H1 (cell line): ENCODE results near the gene SPSB3. TPM values are rescaled to one million over a fixed set of nuclear protein-coding genes. Genes with fewer than 3 reads are reported as not detected.

ENCODE experiments used
- CTCF ChIA-PET: fragments of 300-600 bp; sonication (Branson Sonifier 250); formaldehyde crosslinking; loops from one replicate; lab custom pipeline; 2021; ENCODE audit not compliant: partially characterized antibody; lab: Charles Lee
- POLR2A ChIA-PET: fragments of 300-600 bp; sonication (Branson Sonifier 250); formaldehyde crosslinking; loops from one replicate; lab custom pipeline; 2021; ENCODE audit warnings: inconsistent platforms; ENCODE audit not compliant: partially characterized antibody; lab: Charles Lee
- DNase-seq, 2 experiments: peaks; one replicate each; pipeline versions ENCODE4 v3.0.0 to v3.0.0-alpha.2; 2010 to 2022; ENCODE audit warnings: low spot score in 2 of 2, low read depth in 1 of 2, mixed read lengths in 1 of 2
- FAIRE-seq: peaks from 2 replicates; lab custom pipeline; 2011; peaks lifted over from hg19 to GRCh38; lab: Jason Lieb, UNC
- H2AFZ ChIP-seq: 2 replicates; pipeline ENCODE4 v1.8.1; 2012; ENCODE audit warnings: low read length, inconsistent platforms
- H2AK5ac ChIP-seq: 2 replicates; pipeline ENCODE4 v1.6.1; 2013; ENCODE audit warnings: low read depth, low read length
- H2BK120ac ChIP-seq: replicated peaks from 2 replicates; pipeline ENCODE3; 2013; ENCODE audit warnings: low read depth, low read length, inconsistent platforms
- H2BK12ac ChIP-seq: 2 replicates; pipeline ENCODE4 v1.6.1; 2013; ENCODE audit warnings: low read depth, low read length
- H2BK15ac ChIP-seq: 2 replicates; pipeline ENCODE4 v1.6.1; 2013; ENCODE audit warnings: low read length
- H2BK20ac ChIP-seq: 2 replicates; pipeline ENCODE4 v1.6.1; 2013; ENCODE audit warnings: low read length
- H2BK5ac ChIP-seq: 2 replicates; pipeline ENCODE4 v1.6.1; 2013; ENCODE audit warnings: low read depth, low read length
- H3K14ac ChIP-seq: 2 replicates; pipeline ENCODE4 v1.6.1; 2013; ENCODE audit warnings: inconsistent platforms; ENCODE audit not compliant: insufficient read length
- H3K18ac ChIP-seq: 2 replicates; pipeline ENCODE4 v1.6.1; 2013; ENCODE audit warnings: low read length; ENCODE audit errors: extremely low read depth
- H3K23ac ChIP-seq: 2 replicates; pipeline ENCODE4 v1.6.1; 2013; ENCODE audit warnings: inconsistent platforms; ENCODE audit not compliant: insufficient read length
- H3K23me2 ChIP-seq: 2 replicates; pipeline ENCODE4 v1.6.1; 2013; ENCODE audit warnings: low read depth, low read length
- H3K27ac ChIP-seq: 2 replicates; pipeline ENCODE4 v1.6.1; 2011; ENCODE audit warnings: low read depth, low read length, inconsistent platforms
- H3K27me3 ChIP-seq, 4 experiments: replicated peaks in 1 of 4; 1 replicate in 1 of 4; 2 replicates in 3 of 4; pipeline versions ENCODE4 v1.6.1 to v1.8.1; 2011 to 2013; ENCODE audit warnings: low read length in 3 of 4, mild to moderate bottlenecking in 3 of 4, inconsistent platforms in 2 of 4, mixed read lengths in 2 of 4, moderate library complexity in 1 of 4; ENCODE audit not compliant: control insufficient read depth in 3 of 4, insufficient read depth in 3 of 4; ENCODE audit errors: extremely low read depth in 1 of 4
- H3K36me3 ChIP-seq, 4 experiments: 2 replicates each; pipeline versions ENCODE4 v1.6.1 to v1.8.1; 2011 to 2013; ENCODE audit warnings: mild to moderate bottlenecking in 4 of 4, low read length in 3 of 4, moderate library complexity in 2 of 4, control low read depth in 1 of 4, inconsistent platforms in 1 of 4; ENCODE audit not compliant: insufficient read depth in 4 of 4, control insufficient read depth in 2 of 4
- H3K4ac ChIP-seq: replicated peaks from 2 replicates; pipeline ENCODE3; 2013; ENCODE audit warnings: low read length, low read depth, mixed read lengths, inconsistent platforms; ENCODE audit not compliant: insufficient read length
- H3K4me1 ChIP-seq, 4 experiments: replicated peaks in 1 of 4; 1 replicate in 1 of 4; 2 replicates in 3 of 4; pipeline versions ENCODE4 v1.6.1 to v1.8.1; 2011 to 2013; ENCODE audit warnings: low read length in 3 of 4, inconsistent platforms in 2 of 4, mixed read lengths in 1 of 4; ENCODE audit not compliant: insufficient read depth in 4 of 4, control insufficient read depth in 3 of 4
- H3K4me2 ChIP-seq, 2 experiments: 2 replicates each; pipeline versions ENCODE4 v1.6.1 to v1.8.1; 2011 to 2013; ENCODE audit warnings: low read depth in 2 of 2, low read length in 2 of 2, control low read depth in 1 of 2, inconsistent platforms in 1 of 2, mild to moderate bottlenecking in 1 of 2; ENCODE audit not compliant: insufficient read depth in 1 of 2
- H3K4me3 ChIP-seq, 4 experiments: fragments of 200-600, 300-600 bp in 1 of 4; sonication (generic), shearing (Covaris generic), sonication (Bioruptor Twin) in 1 of 4; 2 replicates each; pipeline versions ENCODE4 v1.5.1 to v1.8.1; 2011 to 2016; ENCODE audit warnings: low read length in 4 of 4, low read depth in 3 of 4, control low read depth in 2 of 4, inconsistent platforms in 2 of 4, mild to moderate bottlenecking in 2 of 4, mixed read lengths in 1 of 4, moderate library complexity in 1 of 4; ENCODE audit not compliant: insufficient read depth in 2 of 4; ENCODE audit errors: extremely low read depth in 1 of 4
- H3K56ac ChIP-seq: replicated peaks from 2 replicates; pipeline ENCODE3; 2013; ENCODE audit warnings: low read depth, mild to moderate bottlenecking, mixed read lengths, low read length, inconsistent platforms; ENCODE audit not compliant: insufficient read length
- H3K79me1 ChIP-seq: 2 replicates; pipeline ENCODE4 v1.6.1; 2013; ENCODE audit warnings: low read depth, low read length, control low read depth
- H3K79me2 ChIP-seq, 2 experiments: 2 replicates each; pipeline versions ENCODE4 v1.6.1 to v1.8.1; 2012 to 2013; ENCODE audit warnings: low read length in 2 of 2, mild to moderate bottlenecking in 2 of 2, inconsistent platforms in 1 of 2; ENCODE audit not compliant: insufficient read depth in 2 of 2, control insufficient read depth in 1 of 2
- H3K9ac ChIP-seq, 4 experiments: replicated peaks in 1 of 4; 1 replicate in 1 of 4; 2 replicates in 3 of 4; pipeline versions ENCODE4 v1.6.1 to v1.8.1; 2011 to 2013; ENCODE audit warnings: low read depth in 3 of 4, low read length in 3 of 4, control low read depth in 2 of 4, mild to moderate bottlenecking in 2 of 4, moderate library complexity in 2 of 4, inconsistent platforms in 1 of 4; ENCODE audit errors: extremely low read depth in 1 of 4
- H3K9me3 ChIP-seq, 2 experiments: 2 replicates each; pipeline versions ENCODE4 v1.6.1 to v1.8.1; 2012 to 2013; ENCODE audit warnings: mild to moderate bottlenecking in 2 of 2, moderate library complexity in 2 of 2, control low read depth in 1 of 2, inconsistent platforms in 1 of 2, low read depth in 1 of 2, low read length in 1 of 2, mixed read lengths in 1 of 2; ENCODE audit not compliant: insufficient read depth in 2 of 2
- H4K20me1 ChIP-seq, 2 experiments: replicated peaks in 1 of 2; 2 replicates each; pipeline versions ENCODE3 to v1.8.1; 2011 to 2013; ENCODE audit warnings: inconsistent platforms in 2 of 2, low read length in 2 of 2, mild to moderate bottlenecking in 1 of 2; ENCODE audit not compliant: insufficient read depth in 2 of 2, control insufficient read depth in 1 of 2
- H4K5ac ChIP-seq: 2 replicates; pipeline ENCODE4 v1.6.1; 2013; ENCODE audit warnings: low read length, low read depth, mixed read lengths, inconsistent platforms; ENCODE audit not compliant: insufficient read length
- H4K8ac ChIP-seq: 2 replicates; pipeline ENCODE4 v1.8.0; 2013; ENCODE audit warnings: mild to moderate bottlenecking, moderate library complexity, low read length, inconsistent platforms; ENCODE audit not compliant: insufficient read depth; ENCODE audit errors: extremely low read depth
- H4K91ac ChIP-seq: replicated peaks from 2 replicates; pipeline ENCODE3; 2013; ENCODE audit warnings: low read length, mixed read lengths, inconsistent platforms; ENCODE audit not compliant: insufficient read length
- HDAC6 ChIP-seq: IDR thresholded peaks from one replicate; pipeline ENCODE4 v1.7.1; 2012; ENCODE audit warnings: low read depth, mild to moderate bottlenecking, inconsistent platforms, low read length, moderate library complexity
- TAF7 ChIP-seq: optimal IDR thresholded peaks from 2 replicates; pipeline ENCODE3; 2011; ENCODE audit warnings: low read depth, mild to moderate bottlenecking, inconsistent platforms, low read length, moderate library complexity, borderline replicate concordance
- ZNF274 ChIP-seq: IDR thresholded peaks from 2 replicates; pipeline ENCODE4 v1.7.0; 2012; ENCODE audit warnings: low read length, borderline replicate concordance; ENCODE audit errors: extremely low read depth
- WGBS, 2 experiments: shearing (Covaris generic) in 1 of 2; methylation state at CpG; one replicate each; pipeline versions ENCODE4 v1.1.6 to v1.1.7; 2013 to 2015; ENCODE audit warnings: low lambda C conversion rate in 2 of 2, mixed read lengths in 2 of 2, inconsistent platforms in 1 of 2, low coverage in 1 of 2, missing lambda C conversion rate in 1 of 2; ENCODE audit not compliant: insufficient replicate concordance in 2 of 2, insufficient coverage in 1 of 2, insufficient read length in 1 of 2; ENCODE audit errors: extremely low coverage in 1 of 2, missing lambda C conversion rate in 1 of 2; 5-methylcytosine and 5-hydroxymethylcytosine counted together
- polyA plus RNA-seq, 7 experiments: library from polyadenylated mRNA; depleted of rRNA in 3 of 7; stranded (reverse) in 5 of 7; unstranded in 2 of 7; fragments of >200 nt in 5 of 7; fragments of 200-250 nt in 2 of 7; gene quantifications; 1 replicate in 5 of 7; 2 replicates in 1 of 7; 4 replicates in 1 of 7; pipeline versions ENCODE4 v1.2.1 to v1.2.3, GENCODE V29; 2011 to 2013; ENCODE audit warnings: missing spikeins in 2 of 7, mixed read lengths in 2 of 7
- total RNA-seq: library from RNA; stranded (reverse); fragmentation: NEBNext Ultra II Directional; extraction: Animal tissue kit (Norgen Biotek cat#: 25700); gene quantifications from 2 replicates; pipeline ENCODE4 v1.2.1, GENCODE V29; 2021

The SPSB3 gene
- total and polyA plus RNA-seq, 2 of the 8 experiments (the other 6 are each of a cell fraction or from before 2014, with no cell fraction given), result 22.5 to 37.8 TPM

- Histone ChIP-seq H2BK120ac (no peak overlapping the region), H3K18ac (no peak overlapping the region), H3K23ac (no peak overlapping the region), H2AK5ac (no peak overlapping the region), H2BK5ac (no peak overlapping the region; the same call in 1 of the 2 replicates), H3K9ac (no peak overlapping the region), H3K79me2 (no peaks in the 10 kb centered on the region), H2BK12ac (no peak overlapping the region), H2BK20ac (no peak overlapping the region), H3K56ac (no peak overlapping the region), H3K23me2 (no peaks in the 10 kb centered on the region), H4K8ac (no peak overlapping the region), H3K4ac (no peak overlapping the region), H4K91ac (no peak overlapping the region), H3K4me2 (no peak overlapping the region), H3K36me3 (peaks cover 0 to 17% (median 2%) of the 10 kb centered on the region in 4 experiments; a peak in 4 of 8 replicates), H2BK15ac (no peak overlapping the region), H2AFZ (no peak overlapping the region), H3K4me3 (no peak overlapping the region), H4K20me1 (peaks cover 0 to 2% of the 10 kb centered on the region in 2 experiments), H3K9me3 (no peaks in the 10 kb centered on the region), H4K5ac (no peak overlapping the region), H3K4me1 (no peaks in the 10 kb centered on the region), H3K79me1 (no peaks in the 10 kb centered on the region), H3K27ac (no peak overlapping the region), H3K14ac (no peak overlapping the region), H3K27me3 (no peaks in the 10 kb centered on the region)
- FAIRE-seq (no peak), DNase-seq (no peak)
- WGBS, 2 experiments, result 97% methylated on average over 16 of the region's 16 CpGs; no CpG with 5 or more reads in 1 of the 2 experiments
- CTCF ChIA-PET, result interaction anchor here (0.6 to 2.1 kb wide), 5 partner anchors 11 to 1445 kb away, joined by 3 to 13 read pairs (median 3); no protein-coding TSS in a partner anchor
- POLR2A ChIA-PET, result interaction anchor here (0.7 kb wide), 1 partner anchor 73 kb away, joined by 3 read pairs; no protein-coding TSS in a partner anchor
- TF ChIP-seq TAF7 (no peak), ZNF274 (no peak), HDAC6 (no peak)
Observed at GRCh38 chr16:1751946-1752345, 30.4 kb downstream of the SPSB3 start.
